ENCODE measurements around the gene DYNC1LI2.
A peak's percentile ranks its signal among the peaks of the same experiment; 100 is the strongest.

The DYNC1LI2 gene

GRCh38 chr16:66735891-66736290 is 15.5 kb downstream of the DYNC1LI2 start:
- DNase-seq = no peak

GRCh38 chr16:66731101-66731500 is 20.3 kb downstream of the DYNC1LI2 start:
- DNase-seq = no peak

GRCh38 chr16:66728804-66729203 is 22.6 kb downstream of the DYNC1LI2 start:
- no peak for DNase-seq

GRCh38 chr16:66728117-66728787 is 23.2 kb downstream of the DYNC1LI2 start:
- DNase-seq = peak; percentile 67

DNA sequence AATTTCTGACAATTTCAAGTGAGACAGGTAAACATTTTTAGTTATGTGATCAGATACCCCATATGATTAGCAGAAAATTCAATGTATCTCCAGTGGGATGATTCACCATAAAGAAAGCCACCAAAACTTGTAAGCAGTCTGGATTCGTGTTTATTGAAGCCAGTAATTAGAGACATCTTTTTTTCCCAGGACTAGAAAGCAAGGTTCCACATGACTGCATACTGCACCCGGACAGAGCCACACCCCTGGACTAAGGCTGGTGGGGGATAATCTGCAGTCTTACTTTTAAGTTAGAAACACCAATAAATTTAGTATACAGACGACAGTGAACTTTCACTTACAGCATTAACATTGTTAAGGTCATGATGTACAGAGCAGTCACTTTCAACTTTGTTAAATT is 30.6 kb downstream of the DYNC1LI2 start:
- DNase-seq = no peak

DNA sequence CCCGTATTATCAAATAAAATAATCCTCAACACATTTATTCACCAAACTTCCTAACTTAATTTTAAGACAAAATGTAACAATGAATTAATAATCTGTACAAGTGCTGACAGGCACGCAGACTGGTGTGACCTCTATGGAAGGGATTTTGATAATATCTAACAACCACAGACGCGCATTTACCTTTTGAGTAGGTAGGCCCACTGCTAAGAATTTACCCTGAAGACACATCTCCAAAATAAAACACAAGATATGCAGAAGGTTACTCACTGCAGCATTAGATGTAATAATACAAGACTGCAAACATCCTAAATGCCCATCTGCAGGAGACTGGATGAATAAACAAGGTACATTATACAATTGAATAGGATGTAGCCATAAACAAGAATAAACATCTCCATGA is 32.2 kb downstream of the DYNC1LI2 start:
- no peak for DNase-seq

GRCh38 chr16:66717776-66718175 is 33.6 kb downstream of the DYNC1LI2 start:
- no peak for DNase-seq

GRCh38 chr16:66717112-66717675 is 34.2 kb downstream of the DYNC1LI2 start:
- DNase-seq = no peak

DNA sequence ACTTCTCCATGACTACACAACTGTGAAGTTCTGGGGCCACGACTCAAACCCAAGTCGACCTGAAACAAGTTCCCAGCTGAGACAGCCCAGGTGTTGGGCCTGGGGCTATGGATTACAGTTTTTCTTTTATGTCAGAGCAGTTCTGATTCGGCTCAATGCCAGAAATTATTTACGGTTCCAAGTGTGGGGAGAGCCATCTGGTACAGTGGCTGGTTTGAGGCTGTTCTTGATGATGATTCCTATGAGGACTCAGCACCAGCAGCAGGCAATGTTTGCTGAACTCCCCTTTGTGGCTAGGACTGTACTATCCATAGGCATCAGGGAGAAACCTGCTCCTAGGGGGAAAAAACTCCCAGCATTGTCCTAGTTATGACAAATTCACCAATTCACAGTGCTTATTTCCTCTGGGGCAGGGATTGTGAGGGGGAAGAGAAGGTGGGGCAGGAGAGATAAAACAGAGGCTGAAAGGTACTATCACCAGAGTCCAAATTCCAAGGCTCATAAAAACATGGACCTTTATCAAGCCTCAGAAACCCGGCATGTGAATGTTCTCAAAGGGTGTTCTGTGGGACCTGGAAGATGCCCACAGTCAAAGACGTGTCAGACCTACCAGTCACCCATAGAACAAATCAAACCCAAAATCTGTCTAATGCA is 36.6 kb downstream of the DYNC1LI2 start:
- DNase-seq = peak; percentile 51

GRCh38 chr16:66714062-66714461 is 37.3 kb downstream of the DYNC1LI2 start:
- DNase-seq = no peak

GRCh38 chr16:66713076-66713475 is 38.3 kb downstream of the DYNC1LI2 start:
- no peak for DNase-seq

DNA sequence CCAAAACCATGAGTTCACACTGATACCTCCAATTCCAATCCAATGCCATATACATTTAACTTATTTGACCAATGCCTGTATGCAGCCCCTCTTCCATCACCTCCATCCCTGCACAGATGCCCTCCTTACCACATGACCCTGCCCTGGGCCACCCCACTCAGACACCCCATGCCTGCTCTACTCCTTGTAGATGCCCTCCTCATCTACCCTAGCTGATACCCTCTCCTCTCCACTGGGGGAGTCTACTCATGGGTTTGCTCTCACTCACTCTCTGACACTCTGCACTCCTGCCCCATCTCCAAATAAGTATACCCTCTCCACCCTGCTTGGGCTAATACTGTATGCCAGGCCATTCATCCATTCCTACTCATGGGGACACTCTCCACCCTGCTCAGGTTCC is 38.9 kb downstream of the DYNC1LI2 start:
- no peak for DNase-seq

DNA sequence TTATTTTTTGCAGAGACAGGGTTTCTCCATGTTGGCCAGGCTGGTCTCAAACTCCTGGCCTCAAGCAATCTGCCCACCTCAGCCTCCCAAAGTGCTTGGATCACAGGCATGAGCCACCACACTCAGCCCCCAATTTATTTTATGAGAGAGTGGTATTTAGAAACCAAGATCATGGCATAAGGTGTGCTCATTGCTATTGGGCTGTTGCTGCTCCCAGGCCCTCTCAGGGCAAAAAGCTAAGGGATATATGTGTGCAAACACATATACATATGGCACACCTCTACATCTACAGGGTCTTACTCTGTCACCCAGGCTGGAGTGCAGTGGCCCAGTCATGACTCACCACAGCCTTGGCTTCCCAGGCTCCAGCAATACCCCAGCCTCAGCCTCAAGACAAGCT is 39.8 kb downstream of the DYNC1LI2 start:
- DNase-seq = no peak

GRCh38 chr16:66706506-66706880 is 44.9 kb downstream of the DYNC1LI2 start:
- no peak for DNase-seq

GRCh38 chr16:66705790-66706505 is 45.5 kb downstream of the DYNC1LI2 start:
- DNase-seq = no peak

GRCh38 chr16:66703406-66704215 is 47.8 kb downstream of the DYNC1LI2 start:
- DNase-seq = no peak

- DNase-seq = no peak
These were observed 49.9 kb downstream of the DYNC1LI2 start for GRCh38 chr16:66701516-66701915.

- no peak for DNase-seq
These were observed 50.4 kb downstream of the DYNC1LI2 start for GRCh38 chr16:66701026-66701425.

DNA sequence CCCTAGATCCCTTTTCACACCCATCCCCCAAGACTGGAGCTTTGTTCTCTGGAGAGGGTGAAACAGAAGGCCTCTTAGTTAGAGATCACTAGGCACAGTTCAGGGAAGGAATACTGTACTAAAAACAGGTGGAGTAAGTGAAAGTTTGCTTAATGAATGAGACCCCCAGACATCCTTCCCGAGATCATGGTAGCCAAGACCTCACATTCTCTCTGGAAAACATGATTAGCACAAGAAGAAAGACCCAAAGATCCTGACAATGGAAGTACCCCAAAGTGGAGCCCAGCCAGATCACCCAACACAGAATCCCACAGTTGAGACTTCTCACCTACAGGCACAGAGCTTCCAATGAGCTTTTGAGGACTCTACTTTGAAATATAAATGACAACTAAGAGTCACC is 51.5 kb downstream of the DYNC1LI2 start:
- no peak for DNase-seq

DNA sequence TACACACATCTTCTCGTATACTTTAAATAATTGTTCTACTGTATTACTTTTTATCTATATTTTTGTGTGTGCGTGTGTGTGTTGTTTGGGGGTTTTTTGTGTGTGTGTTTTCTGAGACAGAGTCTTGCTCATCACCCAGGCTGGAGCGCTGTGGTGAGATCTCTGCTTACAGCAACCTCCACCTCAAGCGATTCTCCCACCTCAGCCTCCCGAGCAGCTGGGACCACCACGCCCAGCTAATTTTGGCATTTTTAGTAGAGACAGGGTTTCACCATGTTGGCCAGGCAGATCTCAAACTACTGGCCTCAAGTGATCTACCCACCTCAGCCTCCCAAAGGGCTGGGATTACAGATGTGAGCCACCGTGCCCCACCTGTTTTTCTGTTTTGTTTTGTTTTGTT is 53.4 kb downstream of the DYNC1LI2 start:
- DNase-seq = no peak

DNA sequence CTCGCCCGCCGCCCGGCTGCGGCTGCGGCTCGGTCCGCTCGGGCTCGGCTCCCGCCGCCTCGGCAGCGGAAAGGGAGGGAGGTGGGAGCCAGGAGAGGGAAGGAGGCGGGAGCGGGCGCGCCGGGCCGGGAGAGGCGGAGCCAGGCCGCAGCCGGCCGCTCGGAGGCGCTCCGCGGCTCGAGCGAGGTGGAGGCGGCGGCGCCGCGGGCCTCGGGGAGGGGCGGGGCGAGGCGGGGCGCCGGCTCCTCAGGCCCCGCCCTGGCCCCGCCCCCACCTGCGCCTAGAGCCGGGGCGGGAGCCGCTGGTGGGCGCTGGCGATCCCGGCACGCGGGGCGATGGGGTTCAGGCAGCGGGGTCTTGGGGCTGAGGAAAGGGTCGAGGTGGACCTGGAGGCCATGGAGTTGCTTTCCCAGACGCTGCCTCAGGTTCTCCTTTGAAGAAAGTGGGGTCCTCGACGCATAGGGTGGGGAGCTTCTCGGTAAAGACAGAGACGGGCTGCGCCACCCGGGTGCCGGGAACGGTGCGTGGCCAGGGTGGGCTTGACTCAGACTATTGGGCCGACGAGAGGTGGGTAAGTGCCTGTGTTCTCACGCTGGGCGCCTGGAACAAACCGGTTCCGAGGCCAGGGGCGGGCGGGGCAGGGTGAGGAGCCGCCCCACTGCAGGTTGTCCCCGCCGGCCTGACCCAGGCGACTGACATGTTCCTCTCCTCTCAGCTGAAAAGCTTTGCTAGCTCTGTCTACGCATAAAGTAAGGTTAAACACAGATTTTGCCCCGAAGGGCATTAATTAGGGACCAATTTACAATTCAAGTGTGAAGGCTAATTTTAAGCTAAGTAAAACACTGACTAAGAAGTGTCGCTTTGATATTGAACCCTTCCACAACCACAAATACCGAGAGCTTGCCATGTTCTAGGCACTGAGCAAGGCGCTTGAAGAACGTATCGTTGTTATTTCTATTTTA is 54.5 kb downstream of the DYNC1LI2 start, which contains the start of gene CMTM4:
TSS of gene CMTM4 (minus strand) at position 75 of the 962 bp plus-strand sequence. CDS start 218 bp downstream, outside the sequence.
- peak; percentile 85 for DNase-seq

Data from COR-L47 (cell line).